ENCODE measurements around the gene TRIO.
"Not testable (repeated sequence)": the region's sequence is repeated elsewhere in the genome, so short reads cannot be mapped to it uniquely, and the experiment has no call there.

The TRIO gene

GRCh38 chr5:14204785-14205321 is 61.7 kb downstream of the TRIO start:
- no peak for TF ChIP-seq CTCF (IDR thresholded peaks at IDR 0.05; ENCODE audit: low read depth, low read length)
- peak; percentile 56 for DNase-seq (ENCODE audit: extremely low read depth, low read depth)

GRCh38 chr5:14206028-14206725 is 63.0 kb downstream of the TRIO start:
- no peak for DNase-seq (ENCODE audit: extremely low read depth, low read depth)
- no peak for TF ChIP-seq CTCF (IDR thresholded peaks at IDR 0.05; ENCODE audit: low read depth, low read length)

- not testable (repeated sequence) for DNase-seq (ENCODE audit: extremely low read depth, low read depth)
Observed at GRCh38 chr5:14207428-14207827, 64.3 kb downstream of the TRIO start.

GRCh38 chr5:14208071-14209021 is 65.2 kb downstream of the TRIO start:
- peak; percentile 70 for DNase-seq (ENCODE audit: extremely low read depth, low read depth)
- TF ChIP-seq CTCF (IDR thresholded peaks at IDR 0.05; ENCODE audit: low read depth, low read length), result no peak

- no peak for TF ChIP-seq CTCF (IDR thresholded peaks at IDR 0.05; ENCODE audit: low read depth, low read length)
- no peak for DNase-seq (ENCODE audit: extremely low read depth, low read depth)
Observed at GRCh38 chr5:14209222-14209822, 66.2 kb downstream of the TRIO start.

- DNase-seq (ENCODE audit: extremely low read depth, low read depth), result no peak
- TF ChIP-seq CTCF (IDR thresholded peaks at IDR 0.05; ENCODE audit: low read depth, low read length), result no peak
Observed at GRCh38 chr5:14209836-14210235, 66.7 kb downstream of the TRIO start.

- TF ChIP-seq CTCF (IDR thresholded peaks at IDR 0.05; ENCODE audit: low read depth, low read length), result no peak
- DNase-seq (ENCODE audit: extremely low read depth, low read depth), result no peak
Observed at GRCh38 chr5:14210729-14211128, 67.6 kb downstream of the TRIO start.

Measured in AG09319 (cell line).